Retinal pigment epithelial cell (primary cell): ENCODE data around the gene TMEM54.

Experiments used
- DNase-seq: peaks from one replicate; pipeline ENCODE4 v3.0.0-alpha.2; 2010; ENCODE audit warnings: low read depth
- H3K4me3 ChIP-seq: 2 replicates; pipeline ENCODE4 v1.5.1; 2011; ENCODE audit warnings: mild to moderate bottlenecking, low read length, control low read depth, moderate library complexity
- CTCF ChIP-seq: conservative IDR thresholded peaks from 2 replicates; pipeline ENCODE4 v1.5.1; 2011; ENCODE audit warnings: low read depth, low read length, control low read depth, inconsistent platforms

The TMEM54 gene

GRCh38 chr1:32919811-32920733, 18.9 kb upstream of the TMEM54 start:
- TF ChIP-seq CTCF = no peak
- H3K4me3 ChIP-seq = no peak overlapping the region
- DNase-seq = no peak

- H3K4me3 ChIP-seq = no peak overlapping the region
- TF ChIP-seq CTCF = no peak
- no peak for DNase-seq
These were observed 17.0 kb upstream of the TMEM54 start for GRCh38 chr1:32918179-32918578.

- no peak for TF ChIP-seq CTCF
- no peak overlapping the region for H3K4me3 ChIP-seq
- DNase-seq = no peak
These were observed 16.3 kb upstream of the TMEM54 start for GRCh38 chr1:32917521-32917920.

- H3K4me3 ChIP-seq = no peak overlapping the region
- TF ChIP-seq CTCF = no peak
- no peak for DNase-seq
These were observed 14.8 kb upstream of the TMEM54 start for GRCh38 chr1:32915766-32916706.

- no peak for DNase-seq
- H3K4me3 ChIP-seq = no peak overlapping the region
- TF ChIP-seq CTCF = no peak
These were observed 9.1 kb upstream of the TMEM54 start for GRCh38 chr1:32910319-32910718.

- DNase-seq = no peak
- H3K4me3 ChIP-seq = no peak overlapping the region
- no peak for TF ChIP-seq CTCF
These were observed 6.2 kb upstream of the TMEM54 start for GRCh38 chr1:32907435-32907834.
